ENCODE results near the gene KRTAP12-1. TPM values are rescaled to one million over a fixed set of nuclear protein-coding genes. Genes with fewer than 3 reads are reported as not detected.

Gene KRTAP12-1
- total and polyA plus RNA-seq, 3 experiments from 2014 or later, result not detected

DNA sequence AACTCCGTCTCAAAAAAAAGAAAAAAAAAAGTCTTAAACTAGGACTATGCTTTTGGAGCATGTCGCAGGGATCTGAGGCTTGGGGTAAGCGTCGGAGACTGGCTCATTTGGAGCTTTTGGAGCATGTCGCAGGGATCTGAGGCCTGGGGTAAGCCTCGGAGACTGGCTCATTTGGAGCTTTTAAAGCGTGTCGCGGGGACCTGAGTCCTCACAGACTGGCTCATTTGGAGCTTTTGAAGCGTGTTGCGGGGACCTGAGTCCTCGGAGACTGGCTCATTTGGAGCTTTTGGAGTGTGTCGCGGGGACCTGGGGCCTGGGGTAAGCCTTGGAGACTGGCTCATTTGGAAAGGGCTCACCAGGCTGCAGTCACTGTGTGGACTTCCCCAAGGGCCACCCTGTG is 43.0 kb upstream of the KRTAP12-1 start:
- CTCF ChIA-PET, result no interaction called here
- no peak for DNase-seq
- Histone ChIP-seq H3K4me1 (ENCODE audit: insufficient read depth, low read length) (peaks cover 15% of the 10 kb centered on the region), H3K4me3 (ENCODE audit: low read length) (no peak overlapping the region), H3K27ac (ENCODE audit: low read depth, low read length) (no peak overlapping the region), H3K36me3 (ENCODE audit: insufficient read depth, low read length) (no peaks in the 10 kb centered on the region), H3K27me3 (ENCODE audit: insufficient read depth, low read length, poor library complexity, severe bottlenecking) (peaks cover 16% of the 10 kb centered on the region), H3K9me3 (ENCODE audit: low read length) (no peaks in the 10 kb centered on the region)
- Mint-ChIP-seq H3K36me3 (no peaks in the 10 kb centered on the region), H3K27me3 (peaks cover 23 to 52% of the 10 kb centered on the region in 2 donors), H3K4me3 (no peak overlapping the region), H3K9me3 (no peaks in the 10 kb centered on the region), H3K27ac (no peak overlapping the region), H3K4me1 (peaks cover 13 to 17% (median 15%) of the 10 kb centered on the region in 3 donors)
- POLR2A ChIA-PET, result no interaction called here

DNA sequence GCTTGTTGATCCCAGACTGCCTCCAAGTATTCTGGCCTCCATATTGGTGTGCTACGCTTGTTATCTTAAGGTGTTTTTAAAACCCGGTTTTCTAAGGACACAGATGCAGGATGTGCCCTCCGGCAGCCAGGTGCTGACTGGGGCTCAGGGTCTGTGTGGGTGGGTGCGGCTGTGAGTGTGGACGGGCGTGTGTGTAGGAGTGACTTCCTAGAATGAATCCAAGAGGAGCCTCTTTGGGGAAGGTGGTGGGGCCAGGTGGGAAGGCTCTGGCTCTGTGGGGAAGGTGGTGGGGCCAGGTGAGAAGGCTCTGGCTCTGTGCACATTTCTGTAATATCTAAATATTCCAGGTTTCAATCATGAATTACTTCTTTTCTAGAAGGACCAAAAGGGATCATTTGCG is 42.2 kb upstream of the KRTAP12-1 start:
- Histone ChIP-seq H3K4me1 (ENCODE audit: insufficient read depth, low read length) (peaks cover 15% of the 10 kb centered on the region), H3K36me3 (ENCODE audit: insufficient read depth, low read length) (no peaks in the 10 kb centered on the region), H3K27ac (ENCODE audit: low read depth, low read length) (no peak overlapping the region), H3K4me3 (ENCODE audit: low read length) (no peak overlapping the region), H3K9me3 (ENCODE audit: low read length) (no peaks in the 10 kb centered on the region), H3K27me3 (ENCODE audit: insufficient read depth, low read length, poor library complexity, severe bottlenecking) (peaks cover 16% of the 10 kb centered on the region)
- Mint-ChIP-seq H3K9me3 (no peaks in the 10 kb centered on the region), H3K4me1 (peaks cover 13 to 17% (median 15%) of the 10 kb centered on the region in 3 donors), H3K27me3 (peaks cover 27 to 53% of the 10 kb centered on the region in 2 donors), H3K36me3 (no peaks in the 10 kb centered on the region), H3K4me3 (peak overlapping the region in 5 of 7 donors; percentile 53 to 71 (median 63)), H3K27ac (peak overlapping the region in 3 of 8 donors; percentile 14 to 79 (median 47))
- POLR2A ChIA-PET, result no interaction called here
- peak in 1 of 5 donors; percentile 26 for DNase-seq
- CTCF ChIA-PET, result interaction anchor here (1.3 kb wide), 1 partner anchor 214 kb away, joined by 5 read pairs; no protein-coding TSS in a partner anchor

- Histone ChIP-seq H3K27ac (ENCODE audit: low read depth, low read length) (no peak overlapping the region), H3K4me3 (ENCODE audit: low read length) (peak overlapping the region; percentile 47), H3K9me3 (ENCODE audit: low read length) (no peaks in the 10 kb centered on the region), H3K36me3 (ENCODE audit: insufficient read depth, low read length) (no peaks in the 10 kb centered on the region), H3K4me1 (ENCODE audit: insufficient read depth, low read length) (peaks cover 15% of the 10 kb centered on the region), H3K27me3 (ENCODE audit: insufficient read depth, low read length, poor library complexity, severe bottlenecking) (peaks cover 16% of the 10 kb centered on the region)
- Mint-ChIP-seq H3K36me3 (no peaks in the 10 kb centered on the region), H3K27me3 (peaks cover 33 to 61% of the 10 kb centered on the region in 2 donors), H3K27ac (peak overlapping the region in 5 of 8 donors; percentile 47 to 69 (median 57)), H3K4me3 (peak overlapping the region; percentile 7 to 86 (median 78)), H3K9me3 (no peaks in the 10 kb centered on the region), H3K4me1 (peaks cover 13 to 17% (median 15%) of the 10 kb centered on the region in 3 donors)
- DNase-seq, result peak in 2 of 5 donors; percentile 46 to 53
- ChIA-PET POLR2A (no interaction called here), CTCF (interaction anchor here (0.9 to 1.4 kb wide), 3 partner anchors 10 to 213 kb away, joined by 3 to 5 read pairs (median 4); partner anchors contain the start of gene KRTAP12-3)
These were observed 41.5 kb upstream of the KRTAP12-1 start for GRCh38 chr21:44723177-44724131.

DNA sequence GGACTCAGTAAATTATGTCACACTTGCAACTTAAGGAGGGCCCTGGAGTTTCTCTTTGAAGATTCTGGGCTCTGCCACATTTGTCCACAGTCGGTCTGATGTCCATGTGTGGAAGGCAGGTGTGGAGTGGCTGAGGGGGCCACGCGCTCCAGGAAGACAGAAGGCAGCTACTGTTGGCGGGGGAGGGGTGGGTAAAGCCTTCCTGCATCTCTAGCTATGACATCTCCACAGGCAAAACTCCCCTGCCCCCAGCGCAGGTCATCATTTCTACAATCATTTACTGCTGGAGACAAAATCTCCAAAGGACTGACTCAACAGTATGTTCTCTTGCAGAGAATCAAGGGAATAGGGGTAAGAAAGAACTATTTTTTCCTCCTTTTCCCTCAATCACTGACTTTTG is 40.8 kb upstream of the KRTAP12-1 start:
- Mint-ChIP-seq H3K4me1 (peaks cover 13 to 17% (median 15%) of the 10 kb centered on the region in 3 donors), H3K27me3 (peaks cover 31 to 59% of the 10 kb centered on the region in 2 donors), H3K9me3 (no peaks in the 10 kb centered on the region), H3K36me3 (no peaks in the 10 kb centered on the region), H3K27ac (peak overlapping the region in 1 of 8 donors; percentile 53), H3K4me3 (peak overlapping the region in 5 of 7 donors; percentile 61 to 82 (median 78))
- ChIA-PET CTCF (interaction anchor here (0.9 to 1.4 kb wide), 3 partner anchors 11 to 212 kb away, joined by 3 to 5 read pairs (median 4); partner anchors contain the start of gene KRTAP12-3), POLR2A (no interaction called here)
- H3K9me3 ChIP-seq (ENCODE audit: low read length), result no peaks in the 10 kb centered on the region
- H3K4me3 ChIP-seq (ENCODE audit: low read length), result peak overlapping the region; percentile 47
- peaks cover 15% of the 10 kb centered on the region for H3K4me1 ChIP-seq (ENCODE audit: insufficient read depth, low read length)
- H3K27ac ChIP-seq (ENCODE audit: low read depth, low read length), result no peak overlapping the region
- DNase-seq, result no peak
- H3K27me3 ChIP-seq (ENCODE audit: insufficient read depth, low read length, poor library complexity, severe bottlenecking), result peaks cover 16% of the 10 kb centered on the region
- no peaks in the 10 kb centered on the region for H3K36me3 ChIP-seq (ENCODE audit: insufficient read depth, low read length)

GRCh38 chr21:44720170-44720569 is 38.2 kb upstream of the KRTAP12-1 start:
- Mint-ChIP-seq H3K4me1 (peaks cover 13 to 18% (median 16%) of the 10 kb centered on the region in 3 donors), H3K27ac (no peak overlapping the region), H3K4me3 (no peak overlapping the region), H3K36me3 (no peaks in the 10 kb centered on the region), H3K9me3 (no peaks in the 10 kb centered on the region), H3K27me3 (peaks cover 33 to 47% of the 10 kb centered on the region in 2 donors)
- ChIA-PET CTCF (interaction anchor here (1.3 to 1.8 kb wide), 2 partner anchors 10 to 22 kb away, joined by 3 to 4 read pairs; no protein-coding TSS in a partner anchor), POLR2A (no interaction called here)
- no peaks in the 10 kb centered on the region for H3K36me3 ChIP-seq (ENCODE audit: insufficient read depth, low read length)
- no peaks in the 10 kb centered on the region for H3K9me3 ChIP-seq (ENCODE audit: low read length)
- peaks cover 16% of the 10 kb centered on the region for H3K27me3 ChIP-seq (ENCODE audit: insufficient read depth, low read length, poor library complexity, severe bottlenecking)
- peaks cover 15% of the 10 kb centered on the region for H3K4me1 ChIP-seq (ENCODE audit: insufficient read depth, low read length)
- H3K27ac ChIP-seq (ENCODE audit: low read depth, low read length), result no peak overlapping the region
- H3K4me3 ChIP-seq (ENCODE audit: low read length), result no peak overlapping the region
- no peak for DNase-seq

- Mint-ChIP-seq H3K4me1 (peaks cover 16 to 18% (median 17%) of the 10 kb centered on the region in 3 donors), H3K9me3 (peaks cover 0 to 2% (median 0%) of the 10 kb centered on the region in 5 donors), H3K27ac (peak overlapping the region in 1 of 8 donors; percentile 75), H3K36me3 (no peaks in the 10 kb centered on the region), H3K4me3 (no peak overlapping the region), H3K27me3 (peaks cover 39 to 59% of the 10 kb centered on the region in 2 donors)
- Histone ChIP-seq H3K9me3 (ENCODE audit: low read length) (no peaks in the 10 kb centered on the region), H3K4me1 (ENCODE audit: insufficient read depth, low read length) (peaks cover 10% of the 10 kb centered on the region), H3K27me3 (ENCODE audit: insufficient read depth, low read length, poor library complexity, severe bottlenecking) (peaks cover 15% of the 10 kb centered on the region), H3K36me3 (ENCODE audit: insufficient read depth, low read length) (no peaks in the 10 kb centered on the region), H3K4me3 (ENCODE audit: low read length) (no peak overlapping the region), H3K27ac (ENCODE audit: low read depth, low read length) (no peak overlapping the region)
- DNase-seq, result no peak
- POLR2A ChIA-PET, result no interaction called here
- CTCF ChIA-PET, result no interaction called here
These were observed 36.6 kb upstream of the KRTAP12-1 start for GRCh38 chr21:44718571-44718970.

DNA sequence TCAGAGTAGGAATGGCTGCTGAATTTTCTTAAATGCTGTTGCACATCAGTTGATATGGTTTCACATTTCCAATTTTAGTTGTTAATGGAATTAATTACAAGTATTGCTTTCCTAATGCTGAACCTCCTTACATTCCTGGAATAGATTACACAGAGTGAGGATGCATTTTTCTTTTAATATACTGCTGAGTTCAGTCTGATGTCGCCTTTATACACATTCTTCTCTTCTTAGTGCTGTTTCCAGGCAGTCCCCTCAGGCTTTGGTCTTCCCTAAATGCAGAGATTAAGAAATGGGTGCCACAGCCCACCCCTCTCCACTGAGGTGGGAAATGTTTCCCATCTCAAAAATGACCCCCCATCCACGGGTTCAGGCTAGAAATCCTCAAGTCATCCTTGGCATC is 36.1 kb upstream of the KRTAP12-1 start:
- Histone ChIP-seq H3K4me3 (ENCODE audit: low read length) (no peak overlapping the region), H3K4me1 (ENCODE audit: insufficient read depth, low read length) (peaks cover 6% of the 10 kb centered on the region), H3K27ac (ENCODE audit: low read depth, low read length) (no peak overlapping the region), H3K36me3 (ENCODE audit: insufficient read depth, low read length) (no peaks in the 10 kb centered on the region), H3K27me3 (ENCODE audit: insufficient read depth, low read length, poor library complexity, severe bottlenecking) (peaks cover 17% of the 10 kb centered on the region), H3K9me3 (ENCODE audit: low read length) (no peaks in the 10 kb centered on the region)
- H3K27me3 Mint-ChIP-seq, result peaks cover 41 to 62% of the 10 kb centered on the region in 2 donors
- no peak for DNase-seq
- POLR2A ChIA-PET, result no interaction called here
- peaks cover 13 to 14% (median 13%) of the 10 kb centered on the region in 3 donors for H3K4me1 Mint-ChIP-seq
- peaks cover 0 to 2% (median 0%) of the 10 kb centered on the region in 5 donors for H3K9me3 Mint-ChIP-seq
- no peaks in the 10 kb centered on the region for H3K36me3 Mint-ChIP-seq
- H3K4me3 Mint-ChIP-seq, result no peak overlapping the region
- H3K27ac Mint-ChIP-seq, result no peak overlapping the region
- CTCF ChIA-PET, result no interaction called here

DNA sequence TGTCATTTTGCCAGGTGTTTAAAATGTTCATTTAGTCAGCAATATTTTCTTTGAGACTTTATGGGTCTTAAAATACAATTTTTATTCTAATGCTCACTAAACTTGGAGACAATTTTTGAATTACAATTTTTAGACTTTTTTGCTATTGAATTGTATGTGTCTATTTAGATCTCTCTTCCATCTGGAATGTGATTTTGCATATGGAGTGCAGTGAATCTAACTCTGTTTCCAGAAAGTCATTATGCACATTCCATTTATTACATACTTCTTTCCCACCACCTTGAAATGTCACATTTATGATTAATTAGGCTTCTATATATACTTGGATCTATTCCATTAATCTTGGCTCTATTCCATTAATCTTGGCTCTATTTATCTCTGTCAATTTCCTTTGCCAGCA is 35.0 kb upstream of the KRTAP12-1 start:
- Mint-ChIP-seq H3K27ac (peak overlapping the region in 1 of 8 donors; percentile 7), H3K4me3 (no peak overlapping the region), H3K4me1 (peaks cover 5 to 11% (median 6%) of the 10 kb centered on the region in 3 donors), H3K36me3 (no peaks in the 10 kb centered on the region), H3K27me3 (peaks cover 44 to 63% of the 10 kb centered on the region in 2 donors), H3K9me3 (peaks cover 0 to 2% (median 0%) of the 10 kb centered on the region in 5 donors)
- Histone ChIP-seq H3K27ac (ENCODE audit: low read depth, low read length) (no peak overlapping the region), H3K4me1 (ENCODE audit: insufficient read depth, low read length) (no peaks in the 10 kb centered on the region), H3K9me3 (ENCODE audit: low read length) (no peaks in the 10 kb centered on the region), H3K4me3 (ENCODE audit: low read length) (no peak overlapping the region), H3K36me3 (ENCODE audit: insufficient read depth, low read length) (no peaks in the 10 kb centered on the region), H3K27me3 (ENCODE audit: insufficient read depth, low read length, poor library complexity, severe bottlenecking) (peaks cover 18% of the 10 kb centered on the region)
- DNase-seq, result no peak
- POLR2A ChIA-PET, result no interaction called here
- CTCF ChIA-PET, result no interaction called here
